C4-2B (cell line): ENCODE measurements around the gene TBCC.
"Not testable (repeated sequence)": the region's sequence is repeated elsewhere in the genome, so short reads cannot be mapped to it uniquely, and the experiment has no call there.

Source experiments
- H3K27ac ChIP-seq: fragments of 450-650 bp; 2 replicates; pipeline ENCODE4 v1.5.1; 2017
- ZFX ChIP-seq: fragments of 450-650 bp; IDR thresholded peaks from 2 replicates; pipeline ENCODE4 v1.6.1; 2017
- TF ChIP-seq, protein P1 (sequence below): fragments of 450-650 bp; conservative IDR thresholded peaks from 2 replicates; pipeline ENCODE4 v1.5.1; 2017; ENCODE audit warnings: mild to moderate bottlenecking

The TBCC gene

DNA sequence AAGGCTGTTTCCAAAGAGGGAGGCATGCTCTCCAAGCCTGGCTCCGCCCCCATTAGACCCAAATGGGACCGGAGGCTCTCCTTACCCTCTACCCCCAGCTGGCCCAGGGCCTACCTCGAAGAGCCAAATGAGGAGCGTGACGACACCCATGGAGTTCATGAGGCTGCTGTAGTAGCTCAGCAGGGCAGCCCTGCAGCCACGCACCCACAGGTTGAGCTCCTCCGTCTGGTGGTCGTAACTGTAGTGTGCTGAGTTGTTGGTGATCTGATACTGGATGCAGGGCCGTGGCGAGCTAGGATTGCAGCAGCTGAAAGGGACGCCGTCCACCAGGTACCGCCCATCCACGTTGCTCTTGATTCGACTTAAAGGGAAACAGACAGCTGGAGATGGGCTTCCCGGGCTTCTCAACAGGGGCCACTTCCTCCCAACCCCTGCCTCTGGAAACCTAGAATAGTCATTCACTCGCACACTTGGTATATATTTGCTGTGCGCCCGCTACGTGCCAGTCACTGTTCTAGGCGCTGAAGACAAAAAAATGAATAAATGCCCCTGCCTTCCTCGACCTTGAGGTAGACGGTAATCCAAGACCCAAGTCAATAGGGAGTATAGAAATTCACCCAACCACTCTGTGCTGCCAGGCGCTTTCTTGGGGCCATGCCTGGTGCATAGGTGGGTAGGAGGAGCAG is 41.5 kb downstream of the TBCC start:
- no peak overlapping the region for H3K27ac ChIP-seq
- no peak for TF ChIP-seq ZFX
- TF ChIP-seq, protein P1, sequence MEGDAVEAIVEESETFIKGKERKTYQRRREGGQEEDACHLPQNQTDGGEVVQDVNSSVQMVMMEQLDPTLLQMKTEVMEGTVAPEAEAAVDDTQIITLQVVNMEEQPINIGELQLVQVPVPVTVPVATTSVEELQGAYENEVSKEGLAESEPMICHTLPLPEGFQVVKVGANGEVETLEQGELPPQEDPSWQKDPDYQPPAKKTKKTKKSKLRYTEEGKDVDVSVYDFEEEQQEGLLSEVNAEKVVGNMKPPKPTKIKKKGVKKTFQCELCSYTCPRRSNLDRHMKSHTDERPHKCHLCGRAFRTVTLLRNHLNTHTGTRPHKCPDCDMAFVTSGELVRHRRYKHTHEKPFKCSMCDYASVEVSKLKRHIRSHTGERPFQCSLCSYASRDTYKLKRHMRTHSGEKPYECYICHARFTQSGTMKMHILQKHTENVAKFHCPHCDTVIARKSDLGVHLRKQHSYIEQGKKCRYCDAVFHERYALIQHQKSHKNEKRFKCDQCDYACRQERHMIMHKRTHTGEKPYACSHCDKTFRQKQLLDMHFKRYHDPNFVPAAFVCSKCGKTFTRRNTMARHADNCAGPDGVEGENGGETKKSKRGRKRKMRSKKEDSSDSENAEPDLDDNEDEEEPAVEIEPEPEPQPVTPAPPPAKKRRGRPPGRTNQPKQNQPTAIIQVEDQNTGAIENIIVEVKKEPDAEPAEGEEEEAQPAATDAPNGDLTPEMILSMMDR: no peak

DNA sequence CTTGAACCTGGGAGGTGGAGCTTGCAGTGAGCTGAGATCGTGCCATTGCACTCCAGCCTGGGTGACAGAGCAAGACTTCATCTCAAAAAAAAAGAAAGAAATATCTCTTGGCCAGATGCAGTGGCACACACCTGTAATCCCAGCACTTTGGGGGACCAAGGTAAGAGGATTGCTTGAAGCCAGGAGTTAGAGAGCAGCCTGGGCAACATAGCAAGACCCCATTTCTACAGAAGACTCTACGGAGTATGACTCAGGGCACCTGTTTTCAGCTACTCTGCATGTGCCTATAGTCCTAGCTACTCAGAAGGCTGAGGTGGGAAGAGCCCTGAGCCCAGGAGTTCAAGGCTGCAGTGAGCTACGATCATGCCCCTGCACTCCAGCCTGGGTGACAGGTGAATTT is 43.1 kb downstream of the TBCC start:
- not testable (repeated sequence) for H3K27ac ChIP-seq

DNA sequence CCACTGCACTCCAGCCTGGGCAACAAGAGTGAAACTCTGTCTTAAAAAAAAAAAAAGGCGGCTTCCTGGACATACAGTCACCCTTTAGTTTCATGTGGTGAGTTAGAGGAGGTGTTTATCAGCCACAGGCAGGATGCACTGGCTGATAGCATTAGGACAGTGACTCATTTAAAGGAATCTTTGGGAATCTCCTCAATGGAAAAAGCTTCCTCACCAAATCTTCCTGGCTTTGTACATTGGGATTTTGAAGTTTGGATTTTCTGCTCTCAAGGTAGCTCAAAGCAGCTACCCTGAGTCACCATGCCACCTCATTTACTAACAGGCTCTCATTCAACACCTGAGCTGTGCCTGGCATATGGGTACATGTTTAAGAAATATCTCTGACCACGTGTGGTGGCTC is 43.7 kb downstream of the TBCC start:
- TF ChIP-seq ZFX: no peak
- TF ChIP-seq, protein P1: no peak

DNA sequence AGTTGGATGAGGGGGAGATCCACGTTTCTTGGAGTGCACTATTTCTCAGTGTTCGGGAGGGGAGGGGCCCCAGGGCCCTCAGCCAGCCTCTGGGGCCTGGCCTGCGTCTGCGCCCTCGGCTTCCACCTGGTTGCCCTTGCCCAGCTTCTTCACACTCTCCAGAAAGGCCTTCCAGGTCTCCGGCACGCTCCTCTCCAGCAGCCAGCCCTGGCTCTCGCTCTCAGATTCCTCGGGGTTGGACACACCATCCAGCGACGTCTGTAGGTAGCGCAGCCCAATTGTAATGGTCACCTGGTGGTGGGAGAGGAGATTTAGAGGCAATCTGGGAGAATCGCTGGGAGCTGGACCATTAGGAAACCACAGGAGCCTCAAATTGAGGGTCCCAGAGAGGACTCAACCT is 47.7 kb downstream of the TBCC start:
- TF ChIP-seq, protein P1: no peak
- TF ChIP-seq ZFX: no peak
- H3K27ac ChIP-seq: no peak overlapping the region

More for the DNA sequence above, 43.7 kb downstream of the TBCC start:
- no peak overlapping the region for H3K27ac ChIP-seq

DNA sequence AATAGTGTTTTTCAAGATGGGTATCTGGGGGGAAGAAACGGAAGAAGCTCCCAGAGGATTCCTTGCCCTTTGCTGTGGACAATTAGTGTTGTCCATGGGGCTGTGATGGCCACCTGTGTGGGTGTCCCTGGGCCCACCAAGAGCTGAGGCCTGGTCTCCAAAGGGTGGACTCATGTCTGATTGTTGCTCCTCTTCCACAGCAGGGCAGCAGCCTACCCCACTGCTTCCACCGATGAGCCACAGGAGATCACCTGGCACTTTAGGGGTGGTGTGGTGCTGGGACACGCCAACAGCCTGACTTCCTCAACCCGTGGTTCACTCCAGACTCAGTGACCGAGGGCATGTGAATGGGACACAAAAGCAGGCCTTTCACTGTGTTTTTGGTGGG is 48.6 kb downstream of the TBCC start:
- TF ChIP-seq, protein P1: no peak
- TF ChIP-seq ZFX: no peak
- no peak overlapping the region for H3K27ac ChIP-seq

DNA sequence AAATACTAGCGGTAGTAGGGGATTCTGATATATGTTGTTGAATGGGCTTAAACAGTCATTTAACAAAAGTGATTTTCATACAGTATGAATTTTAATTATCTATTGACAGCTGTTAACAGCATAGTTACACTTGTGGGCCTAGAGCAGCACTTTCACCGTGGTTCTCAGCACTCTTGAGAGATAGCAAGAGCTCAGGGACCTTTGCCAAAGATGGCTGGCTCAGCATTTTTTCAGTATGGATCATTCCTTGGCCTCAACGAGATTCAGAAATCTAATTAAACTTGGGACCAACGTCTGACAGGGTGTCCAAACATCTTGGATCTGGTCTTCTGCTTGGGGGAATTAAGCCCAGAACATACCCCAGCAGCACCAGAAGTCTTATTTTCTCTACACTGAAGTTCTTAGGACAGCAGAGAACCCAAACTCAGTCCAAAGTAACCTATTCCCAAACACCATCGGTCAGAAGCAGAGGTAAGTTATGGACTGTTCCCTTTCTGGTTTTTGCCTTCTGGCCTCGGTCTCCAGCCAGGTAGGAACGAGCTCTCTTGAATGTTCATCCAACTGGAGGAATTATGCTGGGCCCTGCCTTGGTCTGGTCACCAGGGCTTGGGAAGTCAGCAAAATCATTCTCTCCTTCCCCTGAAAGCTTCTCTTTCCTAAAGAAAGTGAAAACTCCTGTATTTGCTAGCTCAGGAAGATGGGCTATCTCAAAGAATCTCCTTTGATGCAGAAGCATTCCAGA is 49.2 kb downstream of the TBCC start:
- no peak overlapping the region for H3K27ac ChIP-seq
- TF ChIP-seq ZFX: no peak
- TF ChIP-seq, protein P1: no peak

DNA sequence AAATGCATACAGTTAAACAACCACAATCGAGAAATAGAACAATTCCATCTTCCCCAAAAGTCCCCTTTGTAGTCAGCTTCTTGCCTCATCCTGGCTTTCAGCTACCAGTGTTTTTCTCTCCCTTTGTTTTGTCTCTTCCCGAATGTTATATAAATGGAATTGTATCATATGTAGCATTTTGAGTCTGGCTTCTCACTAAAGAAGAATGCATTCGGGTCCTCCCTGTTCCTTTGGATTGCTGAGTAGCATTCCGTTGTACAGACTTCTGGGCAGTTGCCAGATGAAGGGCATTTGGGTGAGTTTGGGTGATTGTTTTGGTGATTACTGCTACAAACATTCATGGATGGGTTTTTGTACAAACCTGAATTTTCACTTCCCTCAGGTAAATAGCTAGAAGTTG is 51.3 kb downstream of the TBCC start:
- TF ChIP-seq, protein P1: no peak
- TF ChIP-seq ZFX: no peak
- H3K27ac ChIP-seq: no peak overlapping the region
